ENCODE measurements around the gene NEK10. TPM values are rescaled to one million over a fixed set of nuclear protein-coding genes. Genes with fewer than 3 reads are reported as not detected.

The NEK10 gene
- total and polyA plus RNA-seq, 2 of the 13 experiments (the other 11 are each of a cell fraction or from before 2014, with no cell fraction given): 2.8 to 14.2 TPM

GRCh38 chr3:27352047-27352446 lies 17.1 kb downstream of the NEK10 start (continued):
- TF ChIP-seq PREB (CRISPR knock-in tag; IDR thresholded peaks at IDR 0.05): no peak

- Histone ChIP-seq H3K36me3 (replicated peaks in 1 of 2; ENCODE audit: control insufficient read depth in 1 of 2, insufficient read depth in 2 of 2, low read length in 2 of 2) (peaks cover 0 to 4% of the 10 kb centered on the region in 2 experiments; a peak in 1 of 5 replicates), H2AFZ (ENCODE audit: low read length) (no peak overlapping the region), H4K20me1 (ENCODE audit: insufficient read depth, low read length) (no peaks in the 10 kb centered on the region), H3K9ac (ENCODE audit: insufficient read depth, low read depth, low read length) (no peak overlapping the region), H3K4me3 (replicated peaks in 1 of 3; ENCODE audit: insufficient read depth in 1 of 3, low read depth in 2 of 3, low read length in 3 of 3) (no peak overlapping the region), H3K4me1 (ENCODE audit: insufficient read depth, low read length) (peaks cover 27% of the 10 kb centered on the region), H3K27me3 (ENCODE audit: control insufficient read depth in 1 of 2, insufficient read depth in 2 of 2, low read length in 2 of 2) (no peaks in the 10 kb centered on the region), H3K79me2 (ENCODE audit: insufficient read depth, low read length) (no peaks in the 10 kb centered on the region), H3K9me3 (ENCODE audit: low read length) (no peaks in the 10 kb centered on the region), H3K27ac (ENCODE audit: extremely low read length, insufficient read depth, low read length) (no peak overlapping the region), H3K4me2 (ENCODE audit: low read depth, low read length) (no peak overlapping the region)
- no TSS peak for BruUV-seq (replicated peaks)
- DNase-seq (ENCODE audit: low spot score) (no peak), FAIRE-seq (no peak), ATAC-seq (no peak)
- WGBS (ENCODE audit: low lambda C conversion rate): 97% methylated on average over 3 of the region's 3 CpGs
- ChIA-PET CTCF (ENCODE audit: low intra/inter-chr PET ratio, low total read pairs) (no interaction called here), POLR2A (no interaction called here)
- TF ChIP-seq HMGXB4 (CRISPR knock-in tag; IDR thresholded peaks at IDR 0.05; ENCODE audit: borderline replicate concordance in 1 of 2, low read depth in 1 of 2) (no peak), ZBTB25 (CRISPR knock-in tag; IDR thresholded peaks at IDR 0.05) (no peak), BCL3 (CRISPR knock-in tag; IDR thresholded peaks at IDR 0.05) (no peak), ZZZ3 (CRISPR knock-in tag; IDR thresholded peaks at IDR 0.05; ENCODE audit: borderline replicate concordance) (no peak), MAFK (conservative IDR thresholded peaks at IDR 0.05 in 1 of 2, IDR thresholded peaks at IDR 0.05 in 1 of 2; ENCODE audit: low read length in 2 of 2) (no peak), POGK (CRISPR knock-in tag; conservative IDR thresholded peaks at IDR 0.05) (no peak), ZNF121 (CRISPR knock-in tag; IDR thresholded peaks at IDR 0.05) (no peak), PAWR (CRISPR knock-in tag; IDR thresholded peaks at IDR 0.05; ENCODE audit: borderline replicate concordance) (no peak)
- intact Hi-C loops (cut with micrococcal nuclease; ENCODE audit: unreplicated experiment) (no loop called here), in situ Hi-C loops (cut with HindIII; ENCODE audit: extremely low pct_ligation_motif_present, low pct_unique_long_range_greater_than_20kb) (no loop called here)
Measured at GRCh38 chr3:27349832-27350231, 19.4 kb downstream of the NEK10 start.

Measured in HepG2 (cell line).